Psoas muscle (tissue), 8 donors: ENCODE results near the gene EEPD1. TPM values are rescaled to one million over a fixed set of nuclear protein-coding genes. Genes with fewer than 3 reads are reported as not detected.
A peak's percentile ranks its signal among the peaks of the same experiment; 100 is the strongest.

ENCODE experiments used
- ATAC-seq, 4 donors: fragments of 200-7000 bp; cut with Tn5 transposase; one replicate each; pipeline ENCODE4 v1.9.1; 2020; ENCODE audit warnings: moderate library complexity in 3 of 4, mild to moderate bottlenecking in 2 of 4
- DNase-seq, 2 donors: peaks; one replicate each; pipeline ENCODE4 v3.0.0-alpha.2; 2020
- H3K27ac ChIP-seq: fragments of 200-600 bp; one replicate; pipeline ENCODE4 v1.8.0; 2022
- H3K27me3 ChIP-seq, 3 donors: fragments of 200-600 bp in 1 of 3; one replicate each; pipeline versions ENCODE4 v1.6.1 to v1.8.0; 2013 to 2022; ENCODE audit warnings: low read length in 2 of 3, mild to moderate bottlenecking in 2 of 3, moderate library complexity in 1 of 3; ENCODE audit not compliant: insufficient read depth in 3 of 3
- H3K36me3 ChIP-seq, 2 donors: fragments of 200-600 bp in 1 of 2; one replicate each; pipeline versions ENCODE4 v1.6.1 to v1.8.0; 2013 to 2022; ENCODE audit warnings: low read depth in 1 of 2, mild to moderate bottlenecking in 1 of 2, moderate library complexity in 1 of 2; ENCODE audit not compliant: insufficient read depth in 1 of 2
- H3K4me1 ChIP-seq: fragments of 200-600 bp; one replicate; pipeline ENCODE4 v1.8.0; 2022
- H3K4me3 ChIP-seq: fragments of 200-600 bp; one replicate; pipeline ENCODE4 v1.8.0; 2022; ENCODE audit warnings: mild to moderate bottlenecking
- H3K9me3 ChIP-seq: fragments of 200-600 bp; one replicate; pipeline ENCODE4 v1.8.0; 2022
- WGBS, 3 donors: extraction: QIAGEN DNeasy Blood & Tissue Kit; methylation state at CpG; one replicate each; pipeline versions ENCODE4 v1.1.6 to v1.1.7; 2013; 5-methylcytosine and 5-hydroxymethylcytosine counted together
- intact Hi-C, 2 donors: fragments of 100-400 bp; cut with DNase I; formaldehyde crosslinking; loops; one replicate each; pipeline versions ENCODE4 v1.11.0 to v1.14.2; 2022
- polyA plus RNA-seq, 3 donors: library from polyadenylated mRNA; stranded (reverse); fragments of 200-250 nt; gene quantifications; one replicate each; pipeline ENCODE4 v1.2.3, GENCODE V29; 2013
- total RNA-seq, 4 donors: library from RNA; stranded (reverse); fragmentation: NEBNext Ultra II Directional in 2 of 4; extraction: Animal tissue kit (Norgen Biotek cat#: 25700) in 2 of 4; gene quantifications; one replicate each; pipeline versions ENCODE4 v1.2.1 to v1.2.4, GENCODE V29; 2021 to 2023
- TF ChIP-seq, protein P1 (sequence below): fragments of 200-600 bp; IDR thresholded peaks from one replicate; pipeline ENCODE4 v1.8.0; 2022; ENCODE audit warnings: antibody characterized with exemption
- donor health status: healthy with polysubstance abuse.
- donor health status: DM: no; HTN: no; CAD: no; lungs with moderate emphysema.
- donor health status: Bipolar disorder and iron deficiency.
- donor health status: healthy.
- donor health status: DM: yes; HTN: yes; CAD: no.
- donor health status: DM: no; HTN: no; CAD: no.
- donor health status: DM: no; HTN: no; CAD: no.
- donor health status: DM: yes; HTN: yes; CAD: no.

Gene EEPD1
- total and polyA plus RNA-seq, 7 donors, result 7.3 to 61.2 (median 45.5) TPM

DNA sequence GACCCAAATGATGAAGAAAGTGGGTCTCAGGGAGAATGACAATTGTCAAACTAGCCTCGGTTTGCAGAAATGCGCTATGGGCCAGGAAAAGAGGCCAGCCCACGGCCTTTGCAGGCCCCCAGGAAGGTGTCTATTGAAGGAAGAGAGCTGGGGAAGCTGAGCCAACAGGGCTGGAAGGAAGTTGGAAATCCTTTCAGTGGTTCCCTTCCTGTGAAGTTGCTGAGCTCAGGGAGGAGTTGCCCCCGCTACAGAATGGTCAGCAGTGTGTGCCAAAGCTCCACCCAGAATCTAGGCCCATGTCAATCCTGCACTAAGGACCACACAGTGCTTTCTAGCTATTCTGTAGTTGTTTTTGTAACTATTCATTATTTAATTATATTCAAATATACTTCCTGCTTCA is 145.1 kb downstream of the EEPD1 start:
- H3K4me3 ChIP-seq, result no peak overlapping the region
- ATAC-seq, result no peak
- WGBS, 3 donors, result 60 to 79% (median 70%) methylated on average over 4 of the region's 4 CpGs
- peaks cover 0 to 28% of the 10 kb centered on the region in 2 donors for H3K36me3 ChIP-seq
- H3K9me3 ChIP-seq, result no peaks in the 10 kb centered on the region
- TF ChIP-seq, protein P1, sequence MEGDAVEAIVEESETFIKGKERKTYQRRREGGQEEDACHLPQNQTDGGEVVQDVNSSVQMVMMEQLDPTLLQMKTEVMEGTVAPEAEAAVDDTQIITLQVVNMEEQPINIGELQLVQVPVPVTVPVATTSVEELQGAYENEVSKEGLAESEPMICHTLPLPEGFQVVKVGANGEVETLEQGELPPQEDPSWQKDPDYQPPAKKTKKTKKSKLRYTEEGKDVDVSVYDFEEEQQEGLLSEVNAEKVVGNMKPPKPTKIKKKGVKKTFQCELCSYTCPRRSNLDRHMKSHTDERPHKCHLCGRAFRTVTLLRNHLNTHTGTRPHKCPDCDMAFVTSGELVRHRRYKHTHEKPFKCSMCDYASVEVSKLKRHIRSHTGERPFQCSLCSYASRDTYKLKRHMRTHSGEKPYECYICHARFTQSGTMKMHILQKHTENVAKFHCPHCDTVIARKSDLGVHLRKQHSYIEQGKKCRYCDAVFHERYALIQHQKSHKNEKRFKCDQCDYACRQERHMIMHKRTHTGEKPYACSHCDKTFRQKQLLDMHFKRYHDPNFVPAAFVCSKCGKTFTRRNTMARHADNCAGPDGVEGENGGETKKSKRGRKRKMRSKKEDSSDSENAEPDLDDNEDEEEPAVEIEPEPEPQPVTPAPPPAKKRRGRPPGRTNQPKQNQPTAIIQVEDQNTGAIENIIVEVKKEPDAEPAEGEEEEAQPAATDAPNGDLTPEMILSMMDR, result no peak
- no peak overlapping the region for H3K27ac ChIP-seq
- DNase-seq, result no peak
- peaks cover 27% of the 10 kb centered on the region for H3K4me1 ChIP-seq
- no peaks in the 10 kb centered on the region for H3K27me3 ChIP-seq
- intact Hi-C loops, result loop anchor here in 1 of 2 donors (10.0 kb wide), 1 partner anchor 603 kb away; the partner anchor contains the start of gene HERPUD2

DNA sequence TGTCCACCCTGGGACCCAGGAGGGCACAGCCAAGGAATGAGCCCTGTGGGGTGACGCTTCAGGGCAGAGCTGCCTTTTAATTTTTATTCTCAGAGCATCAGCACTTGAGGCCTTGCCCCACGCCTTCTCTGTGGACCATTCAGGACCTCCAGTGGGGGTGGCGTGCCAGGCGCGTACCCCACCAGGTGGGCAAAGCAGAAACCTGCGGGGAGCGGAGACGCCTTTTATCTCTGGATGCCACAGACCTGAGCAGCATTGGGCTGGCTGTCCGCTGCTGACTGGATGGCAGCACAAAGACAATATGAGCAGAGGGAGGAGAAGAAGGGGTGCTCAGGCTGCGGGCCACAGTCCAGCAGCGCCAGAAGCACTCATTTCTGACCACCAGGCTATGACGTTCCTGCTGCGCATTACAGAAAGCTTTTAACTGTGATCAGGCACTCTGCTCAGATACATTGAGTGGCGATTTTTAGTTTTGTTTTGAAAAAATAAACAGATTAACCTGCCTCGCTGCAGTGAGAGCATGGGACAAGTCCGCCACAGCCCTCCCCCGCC is 146.2 kb downstream of the EEPD1 start:
- intact Hi-C loops, result loop anchor here in 1 of 2 donors (10.0 kb wide), 1 partner anchor 604 kb away; the partner anchor contains the start of gene HERPUD2
- WGBS, 3 donors, result 95 to 97% (median 96%) methylated on average over 16 to 17 of the region's 17 CpGs
- H3K4me3 ChIP-seq, result no peak overlapping the region
- peaks cover 0 to 28% of the 10 kb centered on the region in 2 donors for H3K36me3 ChIP-seq
- no peak for ATAC-seq
- no peaks in the 10 kb centered on the region for H3K27me3 ChIP-seq
- TF ChIP-seq, protein P1, result no peak
- H3K9me3 ChIP-seq, result no peaks in the 10 kb centered on the region
- DNase-seq, result no peak
- no peak overlapping the region for H3K27ac ChIP-seq
- H3K4me1 ChIP-seq, result peaks cover 39% of the 10 kb centered on the region

GRCh38 chr7:36299823-36300341 is 146.8 kb downstream of the EEPD1 start:
- TF ChIP-seq, protein P1, result no peak
- Histone ChIP-seq H3K4me3 (no peak overlapping the region), H3K27ac (peak overlapping the region; percentile 84), H3K9me3 (no peaks in the 10 kb centered on the region), H3K27me3 (no peaks in the 10 kb centered on the region), H3K4me1 (peaks cover 44% of the 10 kb centered on the region), H3K36me3 (peaks cover 0 to 28% of the 10 kb centered on the region in 2 donors)
- intact Hi-C loops, result loop anchor here in 1 of 2 donors (10.0 kb wide), 1 partner anchor 605 kb away; the partner anchor contains the start of gene HERPUD2
- ATAC-seq (no peak), DNase-seq (no peak)
- 85 to 89% (median 85%) methylated on average over 9 of the region's 9 CpGs for WGBS, 3 donors

- peaks cover 0 to 28% of the 10 kb centered on the region in 2 donors for H3K36me3 ChIP-seq
- DNase-seq, result peak; percentile 46 to 74
- H3K27me3 ChIP-seq, result no peaks in the 10 kb centered on the region
- TF ChIP-seq, protein P1, result no peak
- 37 to 48% (median 40%) methylated on average over 9 of the region's 9 CpGs for WGBS, 3 donors
- peak; percentile 39 to 64 (median 56) for ATAC-seq
- H3K4me3 ChIP-seq, result no peak overlapping the region
- H3K27ac ChIP-seq, result peak overlapping the region; percentile 84
- no peaks in the 10 kb centered on the region for H3K9me3 ChIP-seq
- H3K4me1 ChIP-seq, result peaks cover 44% of the 10 kb centered on the region
- intact Hi-C loops, result no loop called here
These were observed 147.8 kb downstream of the EEPD1 start for GRCh38 chr7:36300696-36301350.
